GM12872 (cell line): ENCODE results near the gene MSI2.

Source experiments
- TF ChIP-seq, protein P1 (sequence below): IDR thresholded peaks from 3 replicates; pipeline ENCODE4 v1.5.1; 2011; ENCODE audit warnings: low read depth, mild to moderate bottlenecking, low read length, moderate library complexity; ENCODE audit not compliant: insufficient read depth

Gene MSI2

DNA sequence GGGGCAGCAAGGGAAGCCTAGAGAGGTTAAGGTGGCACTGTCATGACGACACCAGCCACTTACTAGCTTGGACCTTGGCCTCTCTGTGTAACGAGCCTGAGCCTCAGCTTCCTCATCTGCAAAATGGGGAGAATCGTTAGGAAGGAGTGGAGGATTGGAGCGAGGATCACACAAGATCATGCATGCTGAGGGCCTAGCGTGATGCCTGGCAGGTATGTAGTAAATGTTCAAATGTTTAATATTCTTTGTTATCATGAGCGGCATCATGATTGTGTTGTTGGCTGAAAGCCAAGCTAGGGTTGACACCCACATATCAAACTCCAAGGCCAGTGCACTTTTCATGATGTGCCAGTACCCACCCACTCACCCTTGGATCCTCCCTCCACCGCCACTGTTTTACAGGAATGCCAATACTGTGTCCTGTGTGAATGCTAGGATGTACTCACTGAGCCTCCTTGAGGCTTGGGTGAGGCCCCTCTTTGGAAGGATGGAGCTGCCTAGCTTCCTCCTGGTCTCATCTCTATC, 192.5 kb downstream of the MSI2 start:
- TF ChIP-seq, protein P1, sequence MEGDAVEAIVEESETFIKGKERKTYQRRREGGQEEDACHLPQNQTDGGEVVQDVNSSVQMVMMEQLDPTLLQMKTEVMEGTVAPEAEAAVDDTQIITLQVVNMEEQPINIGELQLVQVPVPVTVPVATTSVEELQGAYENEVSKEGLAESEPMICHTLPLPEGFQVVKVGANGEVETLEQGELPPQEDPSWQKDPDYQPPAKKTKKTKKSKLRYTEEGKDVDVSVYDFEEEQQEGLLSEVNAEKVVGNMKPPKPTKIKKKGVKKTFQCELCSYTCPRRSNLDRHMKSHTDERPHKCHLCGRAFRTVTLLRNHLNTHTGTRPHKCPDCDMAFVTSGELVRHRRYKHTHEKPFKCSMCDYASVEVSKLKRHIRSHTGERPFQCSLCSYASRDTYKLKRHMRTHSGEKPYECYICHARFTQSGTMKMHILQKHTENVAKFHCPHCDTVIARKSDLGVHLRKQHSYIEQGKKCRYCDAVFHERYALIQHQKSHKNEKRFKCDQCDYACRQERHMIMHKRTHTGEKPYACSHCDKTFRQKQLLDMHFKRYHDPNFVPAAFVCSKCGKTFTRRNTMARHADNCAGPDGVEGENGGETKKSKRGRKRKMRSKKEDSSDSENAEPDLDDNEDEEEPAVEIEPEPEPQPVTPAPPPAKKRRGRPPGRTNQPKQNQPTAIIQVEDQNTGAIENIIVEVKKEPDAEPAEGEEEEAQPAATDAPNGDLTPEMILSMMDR: no peak

DNA sequence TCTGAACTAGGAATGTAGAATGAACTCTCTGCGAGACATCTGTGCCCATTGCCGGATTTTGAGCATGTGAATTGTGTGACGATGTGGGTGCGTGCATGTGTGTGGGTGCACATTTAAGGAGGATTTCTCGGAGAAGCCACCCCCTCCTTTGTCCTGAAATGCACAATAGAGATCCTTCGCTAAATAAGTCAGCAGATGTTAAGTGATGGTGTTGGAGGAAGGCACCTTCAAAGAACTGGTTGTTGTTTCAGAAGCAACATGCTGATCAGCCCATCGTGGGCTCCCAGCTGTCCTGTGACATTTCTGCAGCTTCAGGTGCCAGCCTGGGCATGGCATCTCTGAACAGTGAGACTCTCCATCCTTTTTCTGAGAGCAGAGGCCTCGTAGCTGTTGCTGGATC, 194.9 kb downstream of the MSI2 start:
- TF ChIP-seq, protein P1: no peak

DNA sequence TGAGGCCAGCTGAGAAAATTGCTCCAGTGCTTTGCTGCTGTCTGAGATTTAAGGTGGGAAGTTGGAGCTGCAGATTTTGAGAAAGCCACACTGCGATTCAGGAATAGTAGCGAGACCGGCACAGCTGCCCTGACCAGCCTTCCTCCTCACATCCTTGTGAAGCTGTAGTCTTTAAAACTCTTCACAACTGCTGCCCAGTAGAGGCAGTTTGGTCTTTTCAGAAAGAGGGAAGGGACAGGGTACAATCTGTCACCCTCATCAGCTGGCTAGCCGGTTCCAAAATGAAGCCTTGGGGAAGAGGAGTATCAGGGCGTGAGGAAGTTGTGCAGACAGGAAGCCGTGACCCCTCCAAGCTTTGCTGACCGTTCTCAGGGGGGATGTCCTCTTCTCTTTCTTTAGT, 195.3 kb downstream of the MSI2 start:
- TF ChIP-seq, protein P1: no peak

DNA sequence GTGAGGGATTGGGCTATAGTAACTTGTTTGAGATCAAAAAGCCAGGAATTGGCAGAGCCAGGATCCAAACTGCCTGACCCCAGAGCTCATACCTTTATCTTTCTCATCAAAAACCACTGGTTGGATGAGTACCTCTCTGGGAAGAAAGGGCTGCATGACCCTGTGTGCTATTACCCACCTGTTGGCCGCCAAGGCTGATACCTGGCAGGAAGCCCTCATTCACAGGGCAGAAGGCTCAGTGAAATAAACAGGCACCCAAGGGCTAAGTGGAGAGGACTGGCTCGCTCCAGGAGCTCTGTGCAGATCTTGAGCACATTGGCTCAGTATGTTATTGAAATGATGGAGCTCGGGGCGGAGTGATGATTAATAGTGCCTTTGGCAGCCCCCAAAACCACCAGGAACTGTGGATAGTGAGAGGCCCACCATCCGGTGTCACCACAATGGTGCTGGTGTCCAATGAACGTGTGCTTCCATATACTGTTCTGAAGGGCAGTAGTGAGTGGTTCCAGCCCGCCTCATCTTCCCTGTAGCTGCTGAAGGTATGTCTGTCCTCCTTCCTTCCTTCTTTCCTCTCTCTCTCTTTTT, 197.6 kb downstream of the MSI2 start:
- TF ChIP-seq, protein P1: no peak

DNA sequence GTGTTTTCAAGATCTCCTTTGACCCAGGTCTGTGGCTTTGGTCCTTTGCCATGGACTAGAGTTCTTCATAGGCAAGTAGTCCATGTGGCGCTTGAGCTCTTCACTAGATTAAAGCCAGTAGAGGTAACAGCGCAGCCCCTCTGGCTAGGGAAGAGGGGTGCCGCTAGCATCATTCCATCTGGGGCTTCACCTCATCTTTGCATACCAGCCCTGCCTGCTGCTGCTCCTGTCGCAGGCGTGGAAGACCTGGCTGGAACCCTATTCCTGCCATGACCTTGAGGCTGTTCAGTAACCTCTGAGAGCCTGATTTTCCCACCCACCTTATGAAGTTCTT, 198.4 kb downstream of the MSI2 start:
- TF ChIP-seq, protein P1: no peak

DNA sequence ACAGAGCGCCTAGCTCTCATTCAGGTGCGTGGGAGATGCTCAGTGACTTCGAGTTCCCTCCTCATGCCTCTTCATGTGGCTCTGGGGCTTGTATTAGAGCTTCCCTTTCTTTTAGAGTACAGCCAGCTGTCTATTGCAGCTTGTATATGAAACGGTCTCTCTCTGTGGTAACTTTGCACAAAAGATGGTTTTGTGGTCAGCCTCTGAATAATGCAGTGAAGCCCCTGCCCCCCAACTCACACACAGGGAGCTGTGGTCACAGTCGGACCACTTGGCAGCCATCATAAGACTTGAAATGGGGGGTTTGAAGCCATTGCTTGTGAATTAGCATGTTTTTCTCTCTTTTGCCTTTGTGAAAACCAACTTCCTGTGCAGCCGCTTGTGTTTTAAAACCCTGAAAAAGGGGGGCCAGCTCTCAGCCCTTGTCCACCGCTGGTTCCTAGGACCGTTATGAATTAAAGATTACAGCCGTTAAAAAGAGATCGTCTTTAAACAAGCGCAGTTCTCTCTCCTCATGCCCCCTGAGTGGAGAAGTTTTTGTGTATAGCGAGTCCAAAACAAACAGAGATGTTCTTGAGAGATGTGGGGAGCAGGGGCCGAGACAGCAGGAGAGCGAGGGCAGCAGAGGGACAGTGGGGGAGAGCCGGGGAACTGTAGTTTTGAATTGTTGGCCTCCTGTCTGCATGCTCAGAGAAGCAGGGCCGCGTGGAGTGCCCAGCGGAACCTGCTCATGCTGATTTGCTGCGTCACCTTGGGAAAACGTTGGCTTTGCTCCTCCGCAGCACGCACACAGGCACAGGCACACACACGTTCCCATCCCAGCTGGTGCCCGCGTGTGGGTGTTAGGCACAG, 199.0 kb downstream of the MSI2 start:
- TF ChIP-seq, protein P1: no peak

DNA sequence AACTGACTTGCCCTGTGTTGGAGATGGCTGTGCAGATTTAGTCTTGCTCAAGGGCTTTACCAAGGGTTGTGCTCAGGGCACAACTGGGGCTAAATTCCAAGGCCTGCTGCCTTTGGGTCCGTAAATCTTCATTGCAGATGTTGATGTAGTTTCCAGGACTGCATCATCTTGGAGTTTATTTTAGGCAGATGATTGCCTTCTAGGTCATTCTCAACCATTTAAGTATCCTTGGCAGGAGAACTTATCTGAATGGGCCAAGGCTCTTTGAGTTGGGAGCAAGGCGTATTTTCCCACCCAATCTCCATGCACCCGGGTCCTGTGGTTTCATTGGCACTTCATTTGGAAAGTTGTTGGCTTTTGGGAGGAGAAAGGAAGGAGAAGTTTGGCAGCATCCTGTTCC, 200.3 kb downstream of the MSI2 start:
- TF ChIP-seq, protein P1: no peak
